ENCODE measurements around the gene PBX2.

The PBX2 gene

DNA sequence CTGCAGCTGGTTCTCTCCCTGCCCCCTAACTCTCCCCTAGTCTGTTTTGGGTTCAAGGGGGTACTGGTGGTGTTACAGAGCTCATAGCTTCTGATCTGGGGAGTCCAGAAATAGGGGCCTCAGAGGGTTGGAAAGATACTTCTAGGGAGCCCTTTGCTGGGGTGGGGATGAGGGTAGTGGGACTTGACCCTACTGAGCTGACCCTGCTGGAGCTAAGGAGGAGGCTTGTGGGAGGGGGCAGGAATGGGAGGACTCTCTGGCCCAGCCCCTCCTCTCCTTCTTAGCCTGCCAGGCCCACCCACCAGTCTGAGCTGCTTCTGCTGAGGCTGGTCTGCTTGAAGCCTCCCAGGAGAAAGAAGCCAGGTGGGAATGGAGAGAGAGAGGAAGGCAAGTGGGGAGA, 25.7 kb downstream of the PBX2 start, which contains the start of gene EGFL8:
Gene EGFL8 (plus strand): TSS at position 301 of the 400 bp plus-strand sequence. CDS start 1,571 bp downstream, outside the sequence.
- Mint-ChIP-seq H3K4me1 (ENCODE audit: low read depth) (no peaks in the 10 kb centered on the region), H3K4me3 (no peak within 1 kb of the TSS), H3K27ac (no peak within 1 kb of the TSS), H3K9me3 (no peaks in the 10 kb centered on the region), H3K36me3 (ENCODE audit: low read depth) (peaks cover 15% of the 10 kb centered on the region), H3K27me3 (ENCODE audit: low read depth) (no peaks in the 10 kb centered on the region)
- DNase-seq (ENCODE audit: low spot score), result no peak

DNA sequence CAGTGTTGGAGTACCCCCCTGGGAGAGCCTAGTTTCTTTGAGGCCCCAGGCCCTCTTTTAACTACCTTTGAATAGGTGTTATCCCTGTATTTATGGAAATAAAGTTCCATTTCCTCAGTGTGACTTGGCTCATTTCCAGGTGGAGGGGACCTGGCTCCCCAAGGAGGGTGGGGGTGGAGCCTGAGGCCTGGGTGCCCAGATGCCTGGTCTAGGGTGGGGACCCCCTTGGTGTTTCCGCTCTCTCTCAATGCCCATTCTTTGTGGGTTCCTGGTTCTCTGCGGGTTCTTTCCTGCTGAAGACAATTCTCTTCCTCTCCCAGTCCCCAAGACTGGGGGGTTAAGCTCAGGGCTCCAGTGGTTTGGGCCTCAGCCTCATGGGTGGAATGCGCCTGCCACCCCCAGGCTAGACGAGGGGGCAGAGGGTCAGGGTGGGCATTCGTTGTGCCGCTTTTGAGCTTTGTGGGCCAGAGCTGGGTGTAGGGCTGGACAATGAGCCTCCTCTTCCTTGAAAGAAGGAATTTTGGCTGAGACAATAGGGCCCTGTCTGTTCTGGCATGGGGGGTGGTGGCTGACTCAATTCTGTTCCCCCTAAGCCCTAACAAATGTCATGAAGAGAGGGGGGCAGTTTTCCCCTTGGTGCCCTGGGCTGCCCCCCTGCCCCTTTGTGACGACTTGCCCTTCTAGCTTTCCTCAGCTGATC, 26.3 kb downstream of the PBX2 start:
- no peaks in the 10 kb centered on the region for H3K4me1 Mint-ChIP-seq (ENCODE audit: low read depth)
- H3K27ac Mint-ChIP-seq, result no peak overlapping the region
- peaks cover 12% of the 10 kb centered on the region for H3K36me3 Mint-ChIP-seq (ENCODE audit: low read depth)
- H3K4me3 Mint-ChIP-seq, result no peak overlapping the region
- no peaks in the 10 kb centered on the region for H3K9me3 Mint-ChIP-seq
- no peaks in the 10 kb centered on the region for H3K27me3 Mint-ChIP-seq (ENCODE audit: low read depth)
- DNase-seq (ENCODE audit: low spot score), result no peak

DNA sequence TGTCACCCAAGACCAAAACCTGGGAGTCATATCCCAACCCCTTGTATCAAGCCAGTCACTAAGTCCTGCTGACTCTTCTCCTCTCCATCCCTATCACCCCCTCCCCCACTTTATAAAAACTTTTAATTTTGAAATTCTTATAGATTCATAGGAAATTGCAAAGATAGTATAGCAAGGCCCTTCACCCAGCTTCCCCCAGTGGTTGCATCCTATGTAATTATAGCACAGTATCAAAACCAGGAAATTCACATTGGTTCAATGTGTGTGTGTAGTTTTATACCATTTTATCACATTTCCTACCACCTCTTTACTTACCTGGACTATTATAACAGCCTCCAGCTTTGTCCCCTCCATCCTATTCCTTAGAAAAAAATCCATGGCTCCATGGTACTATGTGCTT, 31.9 kb downstream of the PBX2 start:
- peaks cover 7% of the 10 kb centered on the region for H3K27me3 Mint-ChIP-seq (ENCODE audit: low read depth)
- peaks cover 3% of the 10 kb centered on the region for H3K36me3 Mint-ChIP-seq (ENCODE audit: low read depth)
- H3K9me3 Mint-ChIP-seq, result no peaks in the 10 kb centered on the region
- H3K27ac Mint-ChIP-seq, result no peak overlapping the region
- H3K4me1 Mint-ChIP-seq (ENCODE audit: low read depth), result peaks cover 16% of the 10 kb centered on the region
- no peak for DNase-seq (ENCODE audit: low spot score)
- H3K4me3 Mint-ChIP-seq, result no peak overlapping the region

- no peak for DNase-seq (ENCODE audit: low spot score)
- H3K27me3 Mint-ChIP-seq (ENCODE audit: low read depth), result peaks cover 16% of the 10 kb centered on the region
- no peaks in the 10 kb centered on the region for H3K9me3 Mint-ChIP-seq
- H3K4me3 Mint-ChIP-seq, result no peak overlapping the region
- peaks cover 3% of the 10 kb centered on the region for H3K36me3 Mint-ChIP-seq (ENCODE audit: low read depth)
- no peak overlapping the region for H3K27ac Mint-ChIP-seq
- H3K4me1 Mint-ChIP-seq (ENCODE audit: low read depth), result peaks cover 19% of the 10 kb centered on the region
Measured at GRCh38 chr6:32156891-32157290, 33.1 kb downstream of the PBX2 start.

DNA sequence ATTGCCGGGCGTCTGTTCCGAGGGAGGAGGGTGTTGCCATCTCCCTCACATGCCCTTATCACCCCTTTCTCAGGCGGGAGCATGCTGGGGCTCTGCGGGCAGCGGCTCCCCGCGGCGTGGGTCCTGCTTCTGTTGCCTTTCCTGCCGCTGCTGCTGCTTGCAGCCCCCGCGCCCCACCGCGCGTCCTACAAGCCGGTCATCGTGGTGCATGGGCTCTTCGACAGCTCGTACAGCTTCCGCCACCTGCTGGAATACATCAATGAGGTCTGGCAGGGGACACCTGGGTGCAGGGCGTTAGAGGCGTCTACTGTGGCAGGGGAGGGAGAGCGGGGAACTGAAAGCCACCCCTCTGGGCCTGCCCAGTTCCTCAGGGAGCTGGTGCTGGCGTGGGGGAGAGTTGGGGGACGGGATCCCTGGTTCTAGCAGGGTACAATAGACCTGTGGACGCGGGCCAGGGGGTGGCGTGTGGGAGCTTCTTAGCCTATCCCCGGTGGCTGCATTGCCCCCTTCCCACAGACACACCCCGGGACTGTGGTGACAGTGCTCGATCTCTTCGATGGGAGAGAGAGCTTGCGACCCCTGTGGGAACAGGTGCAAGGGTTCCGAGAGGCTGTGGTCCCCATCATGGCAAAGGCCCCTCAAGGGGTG, 35.4 kb downstream of the PBX2 start:
- Mint-ChIP-seq H3K27me3 (ENCODE audit: low read depth) (peaks cover 31% of the 10 kb centered on the region), H3K4me3 (peak overlapping the region; percentile 99), H3K4me1 (ENCODE audit: low read depth) (peaks cover 21% of the 10 kb centered on the region), H3K36me3 (ENCODE audit: low read depth) (peaks cover 3% of the 10 kb centered on the region), H3K27ac (peak overlapping the region; percentile 92), H3K9me3 (no peaks in the 10 kb centered on the region)
- peak; percentile 56 for DNase-seq (ENCODE audit: low spot score)

DNA sequence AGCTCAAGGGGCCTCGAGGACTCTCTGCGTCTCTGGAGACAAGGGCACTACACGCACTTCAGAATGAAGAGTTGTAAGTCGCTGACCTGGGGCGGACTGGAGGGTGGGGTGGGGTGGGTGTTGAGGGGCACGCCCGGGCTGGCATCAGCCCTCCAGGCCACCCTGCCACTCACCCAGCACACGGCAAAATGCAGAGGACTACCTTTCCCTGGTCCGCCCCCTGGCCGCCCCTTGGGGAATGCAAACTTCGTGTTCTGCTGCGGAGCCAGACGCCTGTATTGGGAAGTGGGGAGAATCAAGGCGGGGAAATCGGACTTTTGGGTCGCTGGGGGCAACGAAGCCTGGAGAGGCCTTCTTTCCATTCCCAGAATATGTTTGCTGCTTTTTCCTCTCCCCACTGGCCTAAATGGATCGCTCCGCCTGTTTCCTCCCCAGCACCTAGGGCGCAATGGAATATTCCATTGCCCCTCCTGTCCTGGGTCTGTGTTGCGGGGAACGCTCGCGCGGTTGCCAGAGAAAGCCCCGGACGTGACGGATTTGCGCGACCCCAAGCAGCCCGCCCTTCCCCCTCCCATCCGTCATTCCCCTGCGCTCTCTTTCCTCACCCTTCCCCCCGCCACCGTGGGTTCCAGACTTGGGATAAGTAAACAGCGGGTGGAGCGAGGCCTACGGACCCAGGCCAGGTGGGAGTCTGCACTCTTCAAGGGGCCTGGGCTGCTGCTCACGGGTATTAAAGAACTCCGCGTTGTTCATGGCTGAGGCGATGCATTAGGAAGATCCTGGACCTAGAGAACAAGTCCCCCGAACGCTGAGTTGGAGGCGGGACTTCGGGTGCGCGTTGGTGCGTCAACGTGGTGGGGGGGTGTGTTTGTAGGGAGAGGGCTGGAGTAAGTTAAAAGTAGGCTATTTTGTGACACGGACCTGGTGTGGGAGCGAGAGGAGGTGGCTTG, 36.2 kb downstream of the PBX2 start, which contains the start of gene PPT2:
Gene PPT2 (plus strand): TSS at position 578 of the 950 bp plus-strand sequence. CDS start 454 bp downstream, outside the sequence.
- H3K9me3 Mint-ChIP-seq, result no peaks in the 10 kb centered on the region
- peaks cover 24% of the 10 kb centered on the region for H3K4me1 Mint-ChIP-seq (ENCODE audit: low read depth)
- H3K36me3 Mint-ChIP-seq (ENCODE audit: low read depth), result peaks cover 3% of the 10 kb centered on the region
- peak within 1 kb of the TSS; percentile 92 for H3K27ac Mint-ChIP-seq
- DNase-seq (ENCODE audit: low spot score), result peak; percentile 59
- peaks cover 36% of the 10 kb centered on the region for H3K27me3 Mint-ChIP-seq (ENCODE audit: low read depth)
- H3K4me3 Mint-ChIP-seq, result peak within 1 kb of the TSS; percentile 99

DNA sequence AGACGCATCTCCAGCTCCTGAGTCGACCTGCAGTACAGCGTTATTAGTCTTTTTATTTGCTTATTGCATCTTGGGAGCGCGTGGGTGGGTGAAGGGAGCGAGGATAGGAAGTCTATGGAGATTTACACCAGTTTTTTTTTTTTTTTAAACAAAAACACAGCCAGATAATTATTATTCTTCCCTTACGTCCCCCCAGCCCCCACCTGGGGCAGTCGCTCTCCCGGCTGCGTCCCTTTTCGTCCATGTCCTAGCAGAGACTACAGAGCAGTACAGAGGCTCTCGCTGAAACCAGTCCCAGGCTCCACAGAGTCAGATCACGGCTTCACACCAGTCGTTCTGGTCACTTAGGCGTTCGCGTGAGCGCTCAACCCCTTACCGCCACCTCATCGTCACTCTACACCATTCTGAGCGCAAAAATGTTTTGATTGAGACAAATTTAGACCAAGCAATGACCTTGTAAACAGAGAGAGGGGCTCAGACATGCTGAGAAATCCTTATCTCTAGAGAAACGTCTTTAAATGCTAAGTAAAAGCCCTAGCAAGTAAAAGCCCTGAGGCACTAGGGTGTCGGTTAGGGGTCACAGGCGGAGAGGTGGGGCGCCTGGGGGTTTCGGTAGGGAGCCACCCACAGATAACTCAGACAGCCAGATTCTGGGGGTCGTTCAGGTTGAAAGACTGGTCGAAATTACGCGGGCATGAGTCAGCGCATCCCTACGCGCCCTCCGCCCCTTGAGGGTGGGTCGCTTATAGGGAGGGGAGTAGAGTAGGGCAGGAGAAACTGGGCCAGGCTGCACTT, 37.0 kb downstream of the PBX2 start:
- peak overlapping the region; percentile 57 for H3K4me3 Mint-ChIP-seq
- H3K36me3 Mint-ChIP-seq (ENCODE audit: low read depth), result peaks cover 3% of the 10 kb centered on the region
- no peak for DNase-seq (ENCODE audit: low spot score)
- H3K4me1 Mint-ChIP-seq (ENCODE audit: low read depth), result peaks cover 28% of the 10 kb centered on the region
- peaks cover 45% of the 10 kb centered on the region for H3K27me3 Mint-ChIP-seq (ENCODE audit: low read depth)
- no peaks in the 10 kb centered on the region for H3K9me3 Mint-ChIP-seq
- H3K27ac Mint-ChIP-seq, result no peak overlapping the region

DNA sequence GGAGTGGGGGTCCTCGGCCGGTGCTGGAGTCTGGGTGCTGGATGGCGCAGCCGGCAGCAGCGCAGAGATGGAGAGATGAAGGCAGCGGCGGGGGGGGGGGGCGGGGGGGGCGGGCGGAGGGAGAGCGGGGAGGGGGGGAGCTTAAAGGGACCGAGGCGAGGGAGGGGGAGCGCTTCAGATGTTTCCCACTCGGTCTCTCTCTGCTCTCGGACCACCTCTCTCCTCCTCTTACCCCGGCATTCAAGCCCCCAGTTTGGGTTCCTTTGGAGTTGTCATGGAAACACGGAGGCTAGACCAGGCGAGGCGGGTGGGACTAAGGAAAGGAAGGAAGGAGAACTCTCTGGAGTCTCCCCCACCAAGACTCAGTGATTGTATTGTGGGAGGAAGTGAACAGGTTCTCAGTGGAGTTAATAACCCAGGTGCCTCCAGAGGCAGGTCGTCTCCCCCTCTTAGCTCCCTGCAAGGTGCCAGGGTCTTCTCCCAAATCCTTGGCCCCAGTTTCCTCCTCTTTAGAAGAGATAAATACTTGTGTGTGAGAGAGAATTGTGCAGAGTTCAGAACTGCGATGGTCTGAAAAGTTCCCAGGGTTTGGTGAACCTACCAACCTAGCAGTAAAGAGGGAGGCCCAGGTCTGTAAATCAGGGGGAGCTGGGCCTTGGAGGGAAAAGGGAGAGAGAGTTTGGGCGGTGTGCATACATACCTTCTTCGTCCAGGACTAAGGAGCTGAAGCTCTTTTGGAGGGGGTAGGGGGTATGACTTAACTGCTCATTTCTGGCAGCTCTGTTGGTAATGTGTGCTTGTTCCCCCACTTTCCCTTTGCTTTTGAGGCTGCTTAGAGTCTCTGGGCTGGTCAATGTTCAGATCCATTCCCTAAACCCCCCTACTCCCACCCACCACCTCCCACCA, 37.9 kb downstream of the PBX2 start, which contains the start of gene PRRT1:
Gene PRRT1 (minus strand): TSS at position 77 of the 906 bp plus-strand sequence. CDS start 112 bp downstream, outside the sequence.
- H3K27ac Mint-ChIP-seq, result no peak within 1 kb of the TSS
- H3K9me3 Mint-ChIP-seq, result no peaks in the 10 kb centered on the region
- DNase-seq (ENCODE audit: low spot score), result no peak
- peaks cover 32% of the 10 kb centered on the region for H3K4me1 Mint-ChIP-seq (ENCODE audit: low read depth)
- peaks cover 53% of the 10 kb centered on the region for H3K27me3 Mint-ChIP-seq (ENCODE audit: low read depth)
- H3K36me3 Mint-ChIP-seq (ENCODE audit: low read depth), result no peaks in the 10 kb centered on the region
- peak within 1 kb of the TSS; percentile 57 for H3K4me3 Mint-ChIP-seq

- H3K9me3 Mint-ChIP-seq, result no peaks in the 10 kb centered on the region
- DNase-seq (ENCODE audit: low spot score), result no peak
- peaks cover 32% of the 10 kb centered on the region for H3K4me1 Mint-ChIP-seq (ENCODE audit: low read depth)
- H3K27ac Mint-ChIP-seq, result no peak overlapping the region
- H3K4me3 Mint-ChIP-seq, result no peak overlapping the region
- peaks cover 61% of the 10 kb centered on the region for H3K27me3 Mint-ChIP-seq (ENCODE audit: low read depth)
- H3K36me3 Mint-ChIP-seq (ENCODE audit: low read depth), result no peaks in the 10 kb centered on the region
Measured at GRCh38 chr6:32151181-32151862, 38.7 kb downstream of the PBX2 start.

- Mint-ChIP-seq H3K27ac (no peak overlapping the region), H3K27me3 (ENCODE audit: low read depth) (peaks cover 69% of the 10 kb centered on the region), H3K4me3 (no peak overlapping the region), H3K36me3 (ENCODE audit: low read depth) (no peaks in the 10 kb centered on the region), H3K4me1 (ENCODE audit: low read depth) (peaks cover 28% of the 10 kb centered on the region), H3K9me3 (no peaks in the 10 kb centered on the region)
- DNase-seq (ENCODE audit: low spot score), result no peak
Measured at GRCh38 chr6:32149932-32150870, 39.8 kb downstream of the PBX2 start.

DNA sequence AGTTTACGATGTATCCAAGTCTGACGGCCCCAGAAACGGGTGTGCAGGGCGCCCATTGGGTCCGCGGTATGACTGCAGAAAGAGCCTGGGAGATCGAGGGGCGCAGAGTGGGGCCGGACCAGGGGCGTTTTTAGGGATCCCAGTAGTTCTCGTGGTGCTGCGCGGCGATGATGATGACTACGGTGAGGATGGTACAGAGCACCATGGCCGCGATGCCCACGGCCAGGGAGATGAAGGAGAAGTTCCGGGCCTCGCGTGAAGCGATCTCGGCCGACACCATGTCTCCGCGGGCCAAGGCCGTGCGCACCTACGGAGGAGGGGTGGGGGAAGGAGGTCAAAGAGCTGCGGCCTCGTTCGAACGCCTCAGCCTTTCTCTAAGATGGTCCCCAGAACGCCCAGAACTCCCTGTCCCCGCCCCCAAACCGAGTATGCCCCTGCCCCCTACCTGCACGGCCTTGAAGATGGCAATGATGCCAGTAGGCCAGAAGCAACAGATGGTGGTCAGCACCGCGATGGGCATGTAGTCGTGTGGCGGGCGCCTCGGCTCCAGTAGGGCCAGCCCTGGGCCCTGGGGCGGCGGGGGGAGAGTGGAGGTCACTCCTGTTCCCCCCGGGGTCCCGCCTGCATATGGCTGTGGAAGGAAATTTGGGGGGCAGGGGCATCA, 40.8 kb downstream of the PBX2 start:
- Mint-ChIP-seq H3K4me3 (peak overlapping the region; percentile 79), H3K9me3 (no peaks in the 10 kb centered on the region), H3K27ac (peak overlapping the region; percentile 29), H3K27me3 (ENCODE audit: low read depth) (peaks cover 70% of the 10 kb centered on the region), H3K4me1 (ENCODE audit: low read depth) (peaks cover 21% of the 10 kb centered on the region), H3K36me3 (ENCODE audit: low read depth) (no peaks in the 10 kb centered on the region)
- no peak for DNase-seq (ENCODE audit: low spot score)

All from T-helper 2 cell treated with Interferon-gamma antibody and Interleukin-4, amounts not matched to agents 5 μg/mL and 100 μg/mL, for 36 hours (primary cell).